GM19467 (cell line): ENCODE measurements around the gene PSMG1.
A peak's percentile ranks its signal among the peaks of the same experiment; 100 is the strongest.
"Not testable (repeated sequence)": the region's sequence is repeated elsewhere in the genome, so short reads cannot be mapped to it uniquely, and the experiment has no call there.

Experiments
- ATAC-seq: cut with Tn5 transposase; IDR thresholded peaks from one replicate; pipeline ENCODE4 v1.9.1; 2021; ENCODE audit warnings: mild to moderate bottlenecking, moderate library complexity; ENCODE audit not compliant: unreplicated experiment

Gene PSMG1

GRCh38 chr21:39183272-39184049 is at the start of gene PSMG1:
Gene PSMG1 (minus strand): TSS chr21:39183451. CDS start chr21:39183385, 66 bp downstream.
- peak; percentile 88 for ATAC-seq

DNA sequence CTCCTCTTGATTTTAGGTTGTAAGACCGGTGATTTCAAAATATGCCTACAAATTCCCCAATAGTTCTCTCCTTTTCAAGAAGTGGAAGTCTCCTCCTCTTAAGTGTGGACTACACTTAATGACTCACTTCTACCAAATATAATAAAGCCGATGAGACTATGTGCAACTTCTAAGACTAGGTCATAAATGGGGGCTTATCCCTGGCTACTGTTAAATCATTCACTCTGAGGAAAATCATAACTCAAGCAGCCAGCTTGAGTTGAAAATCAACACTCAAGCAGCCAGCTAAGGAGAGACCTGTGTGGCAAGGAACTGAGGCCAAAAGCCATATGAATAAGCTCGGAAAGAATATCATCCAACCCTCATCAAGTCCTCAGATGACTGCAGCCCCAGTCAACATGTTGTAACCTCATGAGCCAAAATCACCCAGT is 49.6 kb upstream of the PSMG1 start:
- no peak for ATAC-seq

DNA sequence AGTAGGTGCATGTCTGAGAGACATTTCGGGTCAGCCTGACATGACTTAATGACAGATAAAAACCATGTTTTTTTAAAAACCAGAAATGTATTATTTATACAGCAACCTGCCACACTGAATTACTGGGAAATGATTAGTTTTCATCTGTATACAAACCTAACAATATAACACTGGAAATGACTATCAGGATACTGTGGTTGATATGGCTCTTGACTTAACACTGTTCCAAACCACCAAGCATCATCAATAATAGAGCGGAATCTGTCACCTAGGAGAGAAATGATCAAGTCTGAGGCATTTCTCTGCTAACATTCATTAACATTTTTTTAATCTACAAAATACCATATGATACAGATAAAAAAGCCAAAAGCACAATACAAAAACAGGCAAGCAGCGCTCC is 41.7 kb upstream of the PSMG1 start:
- ATAC-seq = no peak

- no peak for ATAC-seq
These were observed 38.8 kb upstream of the PSMG1 start for GRCh38 chr21:39221997-39222486.

DNA sequence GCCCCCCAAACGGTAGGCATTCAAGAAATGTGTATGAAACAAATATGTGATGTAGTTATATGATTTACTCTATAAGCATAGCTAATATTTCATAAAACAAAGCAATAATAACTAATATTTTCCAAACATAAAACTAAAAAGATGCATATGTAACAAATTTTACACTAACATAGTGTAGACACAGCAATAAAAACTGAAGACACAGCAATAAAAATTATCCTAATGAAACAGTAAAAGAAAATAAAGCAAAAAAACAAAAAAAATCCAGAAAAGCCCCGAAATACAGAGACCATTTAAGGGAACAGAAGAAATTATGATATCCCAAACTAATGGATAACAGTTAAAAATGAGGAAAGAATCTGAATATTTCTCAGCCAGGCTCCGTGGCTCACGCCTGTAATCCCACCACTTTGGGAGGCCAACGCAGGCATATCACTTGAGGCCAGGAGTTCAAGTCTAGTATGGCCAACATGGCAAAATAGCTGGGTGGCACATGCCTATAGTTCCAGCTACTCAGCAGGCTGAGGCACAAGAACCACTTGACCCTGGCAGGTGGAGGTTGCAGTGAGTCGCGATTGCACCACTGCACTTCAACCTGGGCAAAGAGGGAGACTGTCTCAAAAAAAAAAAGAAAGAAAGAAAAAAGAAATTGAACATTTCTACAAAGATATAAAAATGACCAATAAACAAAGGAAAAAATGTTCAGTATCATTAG is 38.2 kb upstream of the PSMG1 start:
- ATAC-seq = no peak

DNA sequence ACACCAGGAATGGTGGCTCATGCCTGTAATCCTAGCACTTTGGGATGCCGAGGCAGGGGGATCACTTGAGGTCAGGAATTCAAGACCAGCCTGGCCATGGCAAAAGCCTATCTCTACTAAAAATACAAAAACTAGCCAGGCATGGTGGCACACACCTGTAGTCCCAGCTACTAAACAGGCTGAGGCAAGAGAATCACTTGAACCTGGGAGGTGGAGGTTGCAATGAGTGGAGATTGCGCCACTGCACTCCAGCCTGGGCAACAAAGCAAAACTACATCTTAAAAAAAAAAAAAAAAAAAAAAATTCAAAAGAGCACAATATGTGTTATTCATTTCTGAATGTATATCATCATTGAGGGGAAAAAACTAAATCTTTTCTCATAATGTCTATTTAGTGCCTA is 37.6 kb upstream of the PSMG1 start:
- ATAC-seq = not testable (repeated sequence)

GRCh38 chr21:39220150-39220549 is 36.9 kb upstream of the PSMG1 start:
- no peak for ATAC-seq

DNA sequence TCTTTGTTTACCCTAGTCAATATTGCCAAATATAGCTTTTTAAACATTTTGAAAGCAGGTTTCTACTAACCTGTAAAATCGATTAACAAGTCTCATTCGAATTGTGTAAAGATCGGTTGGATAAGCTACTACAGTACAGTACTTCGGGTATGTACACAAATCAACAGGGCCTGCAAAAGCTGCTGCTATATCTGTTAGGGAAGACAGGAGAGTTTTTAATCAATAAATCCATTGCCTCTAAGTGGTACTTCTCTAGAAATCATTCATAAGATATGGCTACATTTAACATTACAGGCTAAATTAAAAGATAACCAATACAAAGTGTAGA is 34.8 kb upstream of the PSMG1 start:
- no peak for ATAC-seq

- no peak for ATAC-seq
These were observed 34.3 kb upstream of the PSMG1 start for GRCh38 chr21:39217356-39218081.

- no peak for ATAC-seq
These were observed 33.0 kb upstream of the PSMG1 start for GRCh38 chr21:39216290-39216689.

- ATAC-seq = no peak
These were observed 31.8 kb upstream of the PSMG1 start for GRCh38 chr21:39215078-39215477.

DNA sequence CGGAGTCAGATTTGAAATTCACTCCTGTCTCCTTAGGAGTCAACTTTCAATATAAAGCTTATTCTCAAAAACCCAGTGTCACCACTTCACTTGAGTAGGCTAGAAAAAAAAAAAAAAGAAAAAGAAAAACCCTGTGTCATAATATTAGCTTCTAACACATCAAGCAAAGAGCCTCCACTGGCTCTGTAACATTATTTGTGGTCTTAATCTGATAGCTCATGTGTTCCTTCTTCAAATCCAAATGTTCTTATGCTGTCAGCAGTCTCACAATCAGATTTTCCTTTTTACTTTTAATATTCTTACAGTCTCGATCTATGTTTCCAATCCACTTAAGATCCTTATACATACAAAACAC is 26.1 kb upstream of the PSMG1 start:
- ATAC-seq = no peak

- no peak for ATAC-seq
These were observed 25.5 kb upstream of the PSMG1 start for GRCh38 chr21:39208624-39209333.

DNA sequence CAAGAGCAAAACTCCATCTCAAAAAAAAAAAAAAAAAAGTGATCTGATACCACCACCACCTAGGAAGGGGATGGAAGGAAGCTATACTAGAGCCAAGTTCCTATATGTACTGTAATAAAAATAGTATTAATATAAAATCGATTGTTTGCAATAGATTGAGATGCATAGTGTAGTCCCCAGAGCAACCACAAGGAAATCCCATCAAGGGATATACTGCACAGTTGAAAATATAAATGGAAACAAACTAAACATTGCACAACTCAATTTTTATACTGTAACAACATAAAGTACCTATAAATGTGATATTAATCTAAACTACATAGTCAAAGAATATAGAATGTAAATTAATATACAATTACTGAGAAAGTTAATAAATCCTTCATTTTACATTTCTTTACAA is 20.9 kb upstream of the PSMG1 start:
- ATAC-seq = no peak

- ATAC-seq = no peak
These were observed 15.5 kb upstream of the PSMG1 start for GRCh38 chr21:39198800-39199199.

GRCh38 chr21:39197448-39198233 is 14.4 kb upstream of the PSMG1 start:
- no peak for ATAC-seq

GRCh38 chr21:39196838-39197237 is 13.6 kb upstream of the PSMG1 start:
- no peak for ATAC-seq

GRCh38 chr21:39196310-39196709 is 13.1 kb upstream of the PSMG1 start:
- no peak for ATAC-seq

- no peak for ATAC-seq
These were observed 10.1 kb upstream of the PSMG1 start for GRCh38 chr21:39193380-39193779.

- ATAC-seq = no peak
These were observed 6.8 kb upstream of the PSMG1 start for GRCh38 chr21:39189857-39190604.
